GM15510 (cell line): ENCODE data around the gene KRT28.
A peak's percentile ranks its signal among the peaks of the same experiment; 100 is the strongest.

Experiments
- POLR2A ChIP-seq: IDR thresholded peaks from 3 replicates; pipeline ENCODE4 v1.6.1; 2011; ENCODE audit warnings: borderline replicate concordance; ENCODE audit not compliant: insufficient read length; ENCODE audit errors: extremely low read depth

The KRT28 gene

DNA sequence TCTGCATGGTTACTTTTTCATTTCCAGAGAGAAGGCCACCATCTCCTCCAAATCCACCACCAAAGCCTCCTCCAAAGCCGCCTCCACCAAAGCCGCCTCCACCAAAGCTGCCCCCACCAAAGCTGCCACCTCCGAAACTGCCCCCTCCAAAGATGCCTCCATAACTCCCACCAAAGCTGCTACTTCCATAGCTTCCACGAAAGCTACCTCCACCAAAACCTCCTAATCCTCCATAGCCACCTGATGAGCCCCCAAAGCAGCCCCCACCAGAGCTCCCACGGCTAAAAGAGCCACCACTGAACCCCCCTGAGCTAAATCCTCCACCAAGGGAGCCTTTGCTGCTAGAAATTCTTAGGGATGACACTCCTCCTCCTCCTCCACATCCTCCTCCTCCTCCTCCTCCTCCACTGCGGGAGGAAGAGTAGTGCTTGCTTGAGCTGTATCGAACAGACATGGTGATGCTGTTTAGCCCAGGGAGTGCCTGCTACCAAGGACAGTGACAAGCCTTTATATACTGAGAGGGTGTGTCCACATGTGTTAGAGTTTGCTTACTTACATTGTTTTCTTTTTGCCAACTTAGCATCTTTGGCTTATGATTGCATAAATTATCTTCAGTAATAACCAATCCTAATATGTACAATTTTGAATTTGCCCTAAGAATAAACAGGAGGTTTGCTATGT lies 22.5 kb upstream of the KRT28 start, which contains the start of gene KRT10:
KRT10 (minus strand) TSS at position 483 of the 681 bp plus-strand sequence; CDS start at position 454, 29 bp downstream.
- no peak for TF ChIP-seq POLR2A

- TF ChIP-seq POLR2A, result no peak
Measured at GRCh38 chr17:40821536-40821935, 21.8 kb upstream of the KRT28 start.

DNA sequence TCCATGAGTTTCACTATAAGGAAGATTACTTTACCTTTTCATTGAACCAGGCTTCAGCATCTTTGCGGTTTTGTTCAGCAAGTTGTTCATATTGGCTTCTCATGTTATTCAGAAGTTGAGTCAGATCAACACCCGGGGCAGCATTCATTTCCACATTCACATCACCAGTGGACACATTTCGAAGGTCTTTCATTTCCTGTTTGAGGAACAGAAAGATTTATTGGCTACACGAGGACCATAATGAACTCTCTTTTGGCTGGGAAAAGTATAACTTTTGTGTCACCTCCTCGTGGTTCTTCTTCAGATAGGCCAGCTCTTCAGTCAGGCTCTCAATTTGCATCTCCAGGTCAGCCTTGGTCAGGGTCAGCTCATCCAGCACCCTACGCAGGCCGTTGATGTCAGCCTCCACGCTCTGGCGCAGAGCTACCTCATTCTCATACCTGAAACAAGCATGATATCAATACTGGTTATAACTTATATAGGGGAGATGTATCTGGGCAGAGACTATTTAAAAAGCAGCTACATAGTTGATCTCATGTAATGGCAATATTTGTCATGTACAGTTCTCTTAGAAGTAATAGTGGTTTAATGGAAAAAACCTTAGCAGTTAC lies 20.6 kb upstream of the KRT28 start:
- no peak for TF ChIP-seq POLR2A

- no peak for TF ChIP-seq POLR2A
Measured at GRCh38 chr17:40819528-40820125, 19.9 kb upstream of the KRT28 start.

DNA sequence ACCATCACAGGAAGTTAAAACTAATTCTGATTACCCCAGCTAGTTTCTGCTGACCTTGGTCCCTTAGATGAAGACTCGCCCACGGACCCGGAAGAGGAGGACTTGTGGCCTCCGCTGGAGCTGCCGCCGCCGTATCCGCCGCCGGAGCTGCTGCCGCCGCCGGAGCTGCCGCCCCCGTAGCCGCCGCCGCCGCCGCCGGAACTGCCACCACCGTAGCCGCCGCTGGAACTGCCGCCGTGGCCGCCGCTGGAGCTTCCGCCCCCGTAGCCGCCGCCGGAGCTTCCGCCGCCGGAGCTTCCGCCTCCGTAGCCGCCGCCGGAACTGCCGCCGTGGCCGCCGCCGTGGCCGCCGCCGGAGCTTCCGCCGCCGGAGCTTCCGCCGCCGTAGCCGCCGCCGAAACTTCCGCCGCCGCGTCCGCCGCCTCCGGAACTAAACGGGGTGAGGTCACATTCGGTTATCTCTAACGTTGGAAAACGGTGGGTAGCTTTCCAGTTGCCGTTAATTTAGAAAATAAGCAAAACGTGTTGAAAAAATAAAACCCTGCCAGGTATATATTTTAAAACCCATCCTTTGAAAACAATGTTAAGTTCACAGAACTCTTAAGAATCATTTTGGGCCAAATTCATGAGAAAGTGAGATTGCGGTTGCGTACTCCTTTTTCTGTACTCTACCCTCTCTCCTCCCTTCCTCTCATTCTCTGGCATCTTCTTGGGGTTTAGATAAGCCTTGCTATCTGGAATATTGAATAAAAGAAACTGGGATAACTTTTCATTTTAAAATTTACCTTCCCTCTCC lies 19.2 kb upstream of the KRT28 start:
- TF ChIP-seq POLR2A, result peak; percentile 78

GRCh38 chr17:40818343-40818732 lies 18.6 kb upstream of the KRT28 start:
- no peak for TF ChIP-seq POLR2A

GRCh38 chr17:40817103-40817682 lies 17.4 kb upstream of the KRT28 start:
- TF ChIP-seq POLR2A, result no peak

GRCh38 chr17:40816569-40816968 lies 16.8 kb upstream of the KRT28 start:
- no peak for TF ChIP-seq POLR2A

DNA sequence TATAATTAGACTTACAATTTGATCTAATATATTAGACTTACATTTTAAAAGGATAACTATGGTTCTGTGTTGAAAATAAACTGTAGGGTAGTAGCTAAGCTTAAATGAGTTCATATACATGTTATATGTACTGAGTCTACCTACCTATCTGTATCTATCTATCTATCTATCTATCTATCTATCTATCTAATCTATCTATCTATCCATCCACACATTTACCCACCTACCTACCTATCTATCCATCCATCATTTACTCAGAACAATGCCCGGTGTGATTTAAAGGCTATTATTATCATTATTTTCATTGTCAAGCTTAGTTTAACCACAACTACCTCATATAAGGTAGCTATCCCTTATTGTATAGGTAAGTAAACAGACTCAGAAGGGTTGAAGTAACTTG lies 15.6 kb upstream of the KRT28 start:
- TF ChIP-seq POLR2A, result no peak

DNA sequence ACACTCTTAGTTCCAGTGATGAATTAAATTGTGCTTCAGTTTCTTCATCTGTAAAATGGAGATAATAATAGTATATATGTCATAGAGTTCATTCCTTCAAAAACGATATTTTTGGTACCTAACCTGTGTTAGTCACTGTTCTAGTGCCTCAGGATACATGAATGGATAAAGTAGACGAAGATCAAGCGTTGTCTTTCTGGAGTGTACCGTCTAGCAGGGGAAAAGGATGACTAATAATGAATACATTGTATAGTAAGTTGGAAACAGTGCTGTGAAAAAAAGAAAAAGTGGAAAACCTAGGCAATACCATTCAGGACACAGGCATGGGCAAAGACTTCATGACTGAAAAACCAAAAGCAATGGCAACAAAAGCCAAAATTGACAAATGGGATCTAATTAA lies 14.0 kb upstream of the KRT28 start:
- TF ChIP-seq POLR2A, result no peak

DNA sequence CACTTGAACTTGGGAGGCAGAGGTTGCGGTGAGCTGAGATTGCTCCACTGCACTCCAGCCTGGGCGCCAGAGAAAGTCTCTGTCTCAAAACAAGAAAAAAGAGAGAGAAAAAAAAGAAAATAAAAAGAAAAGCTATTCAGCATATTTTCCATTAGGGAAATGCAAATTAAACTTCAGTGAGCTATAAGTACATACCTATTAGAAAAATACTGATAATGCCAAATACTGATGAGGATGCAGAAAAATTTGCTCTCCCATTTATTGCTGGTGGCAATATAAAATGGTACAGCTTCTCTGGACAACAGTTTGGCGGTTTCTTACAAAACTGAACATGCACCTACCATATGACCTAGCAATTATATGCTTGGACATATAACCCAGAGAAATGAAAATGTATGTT lies 12.9 kb upstream of the KRT28 start:
- TF ChIP-seq POLR2A, result no peak

DNA sequence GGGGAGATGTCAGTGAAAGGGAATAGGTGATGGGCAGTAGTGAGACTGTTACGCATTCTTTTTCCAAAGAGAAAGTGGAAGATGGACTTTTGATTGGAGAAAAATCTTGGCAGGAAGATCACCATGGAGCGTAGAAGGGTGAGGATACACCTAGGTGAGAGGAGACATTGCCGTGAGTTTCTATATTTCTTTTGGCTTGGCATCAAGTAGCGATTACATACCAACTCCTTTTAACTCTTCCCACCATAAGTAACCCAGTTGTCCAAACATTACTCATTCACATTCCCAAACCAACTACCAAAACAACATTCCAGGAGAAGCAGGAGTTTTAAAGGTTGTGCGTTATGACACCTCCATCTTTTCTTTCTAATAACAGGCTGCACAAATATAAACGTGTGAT lies 10.7 kb upstream of the KRT28 start:
- TF ChIP-seq POLR2A, result no peak

DNA sequence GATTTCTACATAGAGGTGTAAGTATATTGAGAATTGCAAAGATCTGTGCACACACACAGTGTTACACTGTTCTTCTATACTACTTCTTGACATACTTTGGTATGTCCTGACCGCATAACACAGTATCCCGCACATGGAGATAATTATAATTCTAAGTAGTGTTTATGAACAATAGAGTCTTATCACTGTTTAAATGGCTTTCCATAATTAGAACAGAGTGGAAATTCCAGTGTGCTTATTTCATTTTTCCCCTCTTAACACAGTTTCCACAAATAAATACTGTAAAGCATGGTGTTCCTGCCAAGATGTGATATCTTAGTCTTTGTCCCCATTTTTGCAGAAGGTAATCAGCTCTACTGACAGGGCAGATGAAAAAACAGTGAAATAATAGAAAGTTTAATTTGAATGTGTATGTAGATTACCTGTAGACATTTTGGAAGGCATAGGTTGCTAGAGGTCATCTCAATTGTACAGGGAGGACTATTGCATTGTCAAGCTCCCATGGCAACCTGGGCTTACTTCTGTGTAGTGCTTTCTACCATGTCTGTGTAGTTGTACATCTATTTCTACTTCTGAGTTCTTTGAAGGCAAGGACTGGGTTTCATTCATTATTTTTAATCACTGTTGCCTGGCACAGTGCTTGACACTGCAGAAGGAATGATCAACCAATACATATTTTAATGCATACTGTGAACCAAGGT lies 10.1 kb upstream of the KRT28 start:
- TF ChIP-seq POLR2A, result no peak

DNA sequence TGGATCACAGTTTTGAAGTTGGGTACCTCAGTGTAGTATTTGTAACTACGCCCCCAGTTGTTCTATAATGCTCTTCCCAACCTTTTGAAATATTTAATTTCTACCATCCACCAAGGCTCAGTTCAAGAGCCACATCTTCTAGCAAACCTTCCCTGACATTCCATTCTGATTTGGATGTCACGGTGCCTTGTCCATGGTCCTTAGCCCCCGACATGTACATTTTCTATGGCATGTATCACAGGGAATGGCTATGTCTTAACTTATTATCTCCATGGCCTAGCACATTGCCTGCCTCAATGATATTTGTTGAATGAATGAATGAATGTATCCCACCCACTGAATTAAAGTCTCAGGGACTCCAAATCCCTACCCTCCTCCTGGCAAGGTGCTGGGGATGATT lies 6.4 kb upstream of the KRT28 start:
- no peak for TF ChIP-seq POLR2A

GRCh38 chr17:40803617-40804082 lies 3.9 kb upstream of the KRT28 start:
- TF ChIP-seq POLR2A, result no peak

DNA sequence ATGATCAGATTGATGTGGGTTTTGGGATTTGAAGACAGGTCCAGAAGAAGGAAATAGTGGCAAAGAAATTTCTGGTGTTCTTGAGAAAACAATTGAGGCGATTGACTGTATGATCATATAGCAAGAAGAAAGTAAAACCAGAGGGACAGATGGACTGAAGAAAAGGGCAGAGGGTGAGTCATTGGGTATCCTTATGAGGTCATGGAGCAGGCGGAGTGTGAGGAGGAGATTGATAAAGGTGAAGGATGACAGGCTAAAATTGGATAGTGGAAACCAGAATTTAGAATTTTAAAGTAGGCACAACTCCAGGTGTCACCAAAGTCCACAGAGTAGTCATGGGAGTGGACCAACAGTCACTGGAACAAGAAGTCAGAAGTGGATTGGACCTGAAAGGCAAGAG lies 1.4 kb upstream of the KRT28 start:
- TF ChIP-seq POLR2A, result no peak
